ENCODE data around the gene KRT7. TPM values are rescaled to one million over a fixed set of nuclear protein-coding genes. Genes with fewer than 3 reads are reported as not detected.

Gene KRT7
- total RNA-seq, 2 experiments from 2014 or later, result not detected

DNA sequence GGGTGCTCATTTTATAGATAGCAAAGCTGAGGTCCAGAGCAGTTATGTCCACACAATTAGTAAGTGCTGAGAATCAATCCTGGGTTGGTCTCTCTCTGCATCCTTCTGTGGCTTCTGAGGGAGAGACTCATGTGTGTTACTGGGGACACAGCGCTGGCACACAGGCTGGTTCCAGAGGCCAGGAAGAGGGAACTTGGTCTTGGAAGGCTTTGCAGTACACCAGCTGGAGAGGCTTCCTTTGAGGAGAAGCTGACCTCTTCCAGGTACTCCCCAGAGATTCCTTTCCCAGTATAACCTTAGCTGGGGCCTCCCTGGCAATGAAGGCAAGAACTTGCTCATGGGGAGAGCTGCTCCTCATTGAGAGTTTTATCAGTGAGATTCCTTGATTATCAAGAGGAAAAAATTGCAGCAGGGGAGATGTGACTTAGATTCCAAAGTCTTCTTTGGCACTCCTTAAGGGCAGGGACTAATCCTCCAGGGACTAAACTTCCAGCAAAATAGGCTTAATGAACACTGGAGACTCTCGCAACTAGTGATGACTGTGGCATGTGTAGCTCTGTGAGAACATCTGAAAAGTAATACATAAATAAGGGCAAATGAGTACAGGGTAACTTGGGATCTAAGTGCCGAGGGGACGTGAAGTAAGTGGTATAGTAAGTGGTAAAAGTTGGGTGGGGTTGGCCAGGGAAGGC is 27.3 kb upstream of the KRT7 start:
- POLR2A ChIA-PET, result no interaction called here

DNA sequence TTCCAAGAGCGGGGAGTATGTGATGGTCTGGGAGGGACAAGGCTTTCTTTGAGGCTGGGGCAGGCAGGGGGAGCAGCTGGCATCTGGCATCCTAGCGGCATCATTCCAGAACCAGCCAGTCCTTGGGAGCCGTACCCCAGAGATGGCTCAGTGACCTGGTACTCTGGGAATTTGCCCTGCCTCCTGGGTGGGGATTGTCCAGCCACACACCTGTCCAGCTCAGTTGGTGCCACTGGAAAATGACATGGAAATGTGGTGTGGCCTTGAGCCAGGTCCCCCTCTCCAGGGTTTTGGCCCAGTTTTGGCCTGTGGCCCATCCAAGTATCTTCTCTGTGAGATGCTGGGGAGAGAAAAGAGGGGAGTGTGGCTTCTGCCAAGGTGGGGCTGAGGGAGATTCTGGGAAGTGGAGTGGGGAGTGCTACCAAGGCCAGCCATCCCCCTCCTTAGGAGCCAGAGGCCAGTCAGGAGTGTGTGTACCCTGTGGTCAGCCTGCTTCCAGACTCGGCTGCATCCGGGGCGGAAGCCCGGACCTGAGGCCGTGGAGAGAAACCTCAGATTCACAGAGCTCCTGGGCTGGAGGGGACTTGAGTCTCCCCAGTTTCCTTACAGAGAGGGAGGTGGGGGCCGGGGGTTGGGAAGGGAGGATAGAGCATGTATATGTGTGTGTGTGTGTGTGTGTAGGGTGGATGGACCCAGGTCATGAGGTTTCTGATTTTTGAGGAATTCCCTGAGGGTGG is 26.6 kb upstream of the KRT7 start:
- Histone ChIP-seq H3K4me2 (ENCODE audit: low read length) (no peak overlapping the region), H3K9me3 (ENCODE audit: low read length) (no peaks in the 10 kb centered on the region), H3K4me1 (ENCODE audit: insufficient read depth, low read length, poor library complexity, severe bottlenecking) (no peaks in the 10 kb centered on the region), H3K4me3 (ENCODE audit: low read depth, low read length, poor library complexity, severe bottlenecking) (no peak overlapping the region), H3K27ac (ENCODE audit: low read depth, low read length, poor library complexity, severe bottlenecking) (no peak overlapping the region), H3K36me3 (ENCODE audit: insufficient read depth, low read length) (no peaks in the 10 kb centered on the region), H3K9me2 (ENCODE audit: insufficient read depth, low read length) (no peaks in the 10 kb centered on the region), H4K20me1 (ENCODE audit: insufficient read depth, low read length) (no peaks in the 10 kb centered on the region), H2AFZ (ENCODE audit: low read length) (no peak overlapping the region), H3K79me2 (ENCODE audit: insufficient read depth, low read depth, low read length) (no peaks in the 10 kb centered on the region)
- DNase-seq (ENCODE audit: low spot score), result no peak
- TF ChIP-seq CTCF (conservative IDR thresholded peaks at IDR 0.05; ENCODE audit: low read length), result no peak
- no peak for TF ChIP-seq EZH2phosphoT487 (IDR thresholded peaks at IDR 0.05; ENCODE audit: borderline replicate concordance, low read depth, low read length)
- POLR2A ChIA-PET, result no interaction called here
- CTCF ChIA-PET (ENCODE audit: unreplicated experiment), result no interaction called here
- no TSS peak for BruUV-seq (replicated peaks)
- intact Hi-C loops (cut with micrococcal nuclease; ENCODE audit: unreplicated experiment), result no loop called here

More for the DNA sequence above, 27.3 kb upstream of the KRT7 start:
- CTCF ChIA-PET (ENCODE audit: unreplicated experiment), result no interaction called here
- H3K36me3 ChIP-seq (ENCODE audit: insufficient read depth, low read length), result no peaks in the 10 kb centered on the region
- no peaks in the 10 kb centered on the region for H3K79me2 ChIP-seq (ENCODE audit: insufficient read depth, low read depth, low read length)
- H3K4me1 ChIP-seq (ENCODE audit: insufficient read depth, low read length, poor library complexity, severe bottlenecking), result no peaks in the 10 kb centered on the region
- H3K27ac ChIP-seq (ENCODE audit: low read depth, low read length, poor library complexity, severe bottlenecking), result no peak overlapping the region
- TF ChIP-seq EZH2phosphoT487 (IDR thresholded peaks at IDR 0.05; ENCODE audit: borderline replicate concordance, low read depth, low read length) (no peak), CTCF (conservative IDR thresholded peaks at IDR 0.05; ENCODE audit: low read length) (no peak)
- H3K4me2 ChIP-seq (ENCODE audit: low read length), result no peak overlapping the region
- H3K9me3 ChIP-seq (ENCODE audit: low read length), result no peaks in the 10 kb centered on the region
- H4K20me1 ChIP-seq (ENCODE audit: insufficient read depth, low read length), result no peaks in the 10 kb centered on the region
- no peak overlapping the region for H3K4me3 ChIP-seq (ENCODE audit: low read depth, low read length, poor library complexity, severe bottlenecking)
- no peak overlapping the region for H2AFZ ChIP-seq (ENCODE audit: low read length)
- no peaks in the 10 kb centered on the region for H3K9me2 ChIP-seq (ENCODE audit: insufficient read depth, low read length)
- intact Hi-C loops (cut with micrococcal nuclease; ENCODE audit: unreplicated experiment), result no loop called here
- BruUV-seq (replicated peaks), result no TSS peak
- DNase-seq (ENCODE audit: low spot score), result no peak

DNA sequence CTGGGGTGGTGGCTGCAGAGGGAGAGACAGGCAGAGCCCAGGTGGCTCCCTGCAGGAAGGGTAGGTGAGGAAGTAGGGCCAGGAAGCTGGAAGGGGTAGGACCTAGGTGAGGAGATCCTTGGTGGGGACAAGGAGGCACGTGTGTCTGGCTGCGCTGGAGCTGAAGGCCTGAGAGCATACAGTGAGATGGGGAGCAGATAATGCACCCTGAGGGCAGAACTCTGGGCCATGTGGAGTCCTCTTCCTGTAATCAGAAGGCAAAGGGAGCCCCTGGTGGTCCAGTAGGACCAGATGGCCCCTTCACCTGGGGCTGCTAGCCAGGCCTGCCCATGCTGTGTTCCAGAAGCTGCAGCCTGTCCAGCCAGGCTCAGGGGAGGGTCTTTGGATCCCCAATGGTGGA is 25.9 kb upstream of the KRT7 start:
- no peaks in the 10 kb centered on the region for H3K9me2 ChIP-seq (ENCODE audit: insufficient read depth, low read length)
- no peak overlapping the region for H3K4me2 ChIP-seq (ENCODE audit: low read length)
- no peaks in the 10 kb centered on the region for H4K20me1 ChIP-seq (ENCODE audit: insufficient read depth, low read length)
- H3K9me3 ChIP-seq (ENCODE audit: low read length), result no peaks in the 10 kb centered on the region
- DNase-seq (ENCODE audit: low spot score), result no peak
- no peak overlapping the region for H3K4me3 ChIP-seq (ENCODE audit: low read depth, low read length, poor library complexity, severe bottlenecking)
- H3K79me2 ChIP-seq (ENCODE audit: insufficient read depth, low read depth, low read length), result no peaks in the 10 kb centered on the region
- no peaks in the 10 kb centered on the region for H3K36me3 ChIP-seq (ENCODE audit: insufficient read depth, low read length)
- POLR2A ChIA-PET, result no interaction called here
- intact Hi-C loops (cut with micrococcal nuclease; ENCODE audit: unreplicated experiment), result no loop called here
- H3K27ac ChIP-seq (ENCODE audit: low read depth, low read length, poor library complexity, severe bottlenecking), result no peak overlapping the region
- no TSS peak for BruUV-seq (replicated peaks)
- no peaks in the 10 kb centered on the region for H3K4me1 ChIP-seq (ENCODE audit: insufficient read depth, low read length, poor library complexity, severe bottlenecking)
- CTCF ChIA-PET (ENCODE audit: unreplicated experiment), result no interaction called here
- no peak overlapping the region for H2AFZ ChIP-seq (ENCODE audit: low read length)
- TF ChIP-seq CTCF (conservative IDR thresholded peaks at IDR 0.05; ENCODE audit: low read length) (no peak), EZH2phosphoT487 (IDR thresholded peaks at IDR 0.05; ENCODE audit: borderline replicate concordance, low read depth, low read length) (no peak)
